Neural progenitor cell (in vitro differentiated cells): ENCODE measurements around the gene S100A10.

Experiments
- EZH2 ChIP-seq: fragments of 200-600 bp; sonication (generic); IDR thresholded peaks from 2 replicates; pipeline ENCODE4 v1.6.1; 2017; ENCODE audit warnings: antibody characterized with exemption, mild to moderate bottlenecking, moderate library complexity
- TF ChIP-seq, protein P1 (sequence below): fragments of 200-600 bp; sonication (generic); IDR thresholded peaks from 2 replicates; pipeline ENCODE4 v1.5.1; 2017; ENCODE audit warnings: antibody characterized with exemption, mild to moderate bottlenecking

DNA sequence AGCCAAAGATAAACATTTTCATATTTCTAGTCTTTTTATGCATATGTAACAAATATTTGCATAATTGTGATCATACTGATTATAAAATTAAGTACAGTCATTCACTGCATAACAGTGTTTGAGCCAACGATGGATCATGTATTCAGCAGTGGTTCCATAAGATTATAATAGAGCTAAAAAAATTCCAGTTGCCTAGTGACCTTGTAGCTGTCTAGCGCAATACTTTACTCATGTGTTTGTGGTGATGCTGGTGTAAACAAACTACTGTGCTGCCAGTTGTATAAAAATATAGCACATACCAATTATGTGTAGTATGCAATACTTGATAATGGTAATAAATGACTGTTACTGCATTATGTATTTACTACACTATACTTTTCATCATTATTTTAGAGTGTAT, 2.1 kb upstream of the S100A10 start:
- no peak for TF ChIP-seq EZH2
- TF ChIP-seq, protein P1, sequence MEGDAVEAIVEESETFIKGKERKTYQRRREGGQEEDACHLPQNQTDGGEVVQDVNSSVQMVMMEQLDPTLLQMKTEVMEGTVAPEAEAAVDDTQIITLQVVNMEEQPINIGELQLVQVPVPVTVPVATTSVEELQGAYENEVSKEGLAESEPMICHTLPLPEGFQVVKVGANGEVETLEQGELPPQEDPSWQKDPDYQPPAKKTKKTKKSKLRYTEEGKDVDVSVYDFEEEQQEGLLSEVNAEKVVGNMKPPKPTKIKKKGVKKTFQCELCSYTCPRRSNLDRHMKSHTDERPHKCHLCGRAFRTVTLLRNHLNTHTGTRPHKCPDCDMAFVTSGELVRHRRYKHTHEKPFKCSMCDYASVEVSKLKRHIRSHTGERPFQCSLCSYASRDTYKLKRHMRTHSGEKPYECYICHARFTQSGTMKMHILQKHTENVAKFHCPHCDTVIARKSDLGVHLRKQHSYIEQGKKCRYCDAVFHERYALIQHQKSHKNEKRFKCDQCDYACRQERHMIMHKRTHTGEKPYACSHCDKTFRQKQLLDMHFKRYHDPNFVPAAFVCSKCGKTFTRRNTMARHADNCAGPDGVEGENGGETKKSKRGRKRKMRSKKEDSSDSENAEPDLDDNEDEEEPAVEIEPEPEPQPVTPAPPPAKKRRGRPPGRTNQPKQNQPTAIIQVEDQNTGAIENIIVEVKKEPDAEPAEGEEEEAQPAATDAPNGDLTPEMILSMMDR: no peak
